DMS153 treated with DMSO at 0.1 percent for 48 hours (cell line): ENCODE data around the gene NR4A1.

Source experiments
- DNase-seq: peaks from one replicate; lab custom pipeline; 2025; ENCODE audit not compliant: unreplicated experiment; lab: John Stamatoyannopoulos, UW

Gene NR4A1

GRCh38 chr12:52050758-52051541, at the start of gene NR4A1:
Gene NR4A1 (plus strand): TSS chr12:52051442. CDS start chr12:52054329, 2,887 bp downstream.
- peak; percentile 75 for DNase-seq

DNA sequence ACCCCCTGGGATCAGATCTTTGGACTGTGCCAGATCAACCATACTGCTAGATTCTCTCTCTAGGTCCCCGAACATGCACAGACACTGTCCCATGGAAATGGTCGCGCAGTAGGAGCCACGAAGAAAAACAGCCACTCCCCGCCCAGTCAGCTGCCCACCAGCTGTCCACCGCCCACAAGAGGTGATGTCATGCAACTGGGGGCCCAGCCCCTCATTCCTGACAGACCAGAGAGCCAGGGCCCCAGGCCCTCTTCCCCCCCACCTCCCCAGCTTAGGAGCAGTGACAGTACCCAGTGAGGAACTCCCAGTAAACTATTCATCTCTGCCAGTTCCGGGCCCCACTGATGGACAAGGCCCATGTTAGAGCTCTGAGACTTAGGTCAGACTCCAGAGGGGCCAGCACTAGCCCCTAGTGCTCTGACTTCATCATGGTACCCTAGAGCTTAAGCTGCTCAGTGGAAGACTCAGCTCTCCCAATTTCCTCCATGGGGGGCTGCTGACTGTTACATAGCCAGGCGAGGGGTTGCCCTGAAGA, 48.2 kb upstream of the NR4A1 start:
- no peak for DNase-seq

DNA sequence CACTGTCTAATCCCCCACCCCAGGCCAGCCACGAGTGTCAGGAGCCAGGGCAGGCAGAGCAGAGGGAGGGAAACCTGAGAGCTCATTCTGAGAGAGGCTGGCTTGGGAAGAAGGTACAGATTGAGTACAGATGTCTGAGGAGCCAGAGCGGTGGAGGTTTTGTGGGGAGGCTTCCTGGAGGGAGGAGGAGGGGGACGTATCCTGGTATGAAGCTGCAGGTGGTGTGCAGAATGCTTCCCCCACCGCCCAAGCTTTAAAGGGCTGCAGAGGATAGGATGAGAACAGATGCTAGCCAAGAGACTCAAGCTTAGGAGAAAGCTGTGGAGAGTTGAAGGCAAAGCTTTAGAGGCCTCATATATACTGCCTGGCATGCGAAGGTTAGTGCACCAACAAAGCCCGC, 47.7 kb upstream of the NR4A1 start:
- DNase-seq, result no peak

DNA sequence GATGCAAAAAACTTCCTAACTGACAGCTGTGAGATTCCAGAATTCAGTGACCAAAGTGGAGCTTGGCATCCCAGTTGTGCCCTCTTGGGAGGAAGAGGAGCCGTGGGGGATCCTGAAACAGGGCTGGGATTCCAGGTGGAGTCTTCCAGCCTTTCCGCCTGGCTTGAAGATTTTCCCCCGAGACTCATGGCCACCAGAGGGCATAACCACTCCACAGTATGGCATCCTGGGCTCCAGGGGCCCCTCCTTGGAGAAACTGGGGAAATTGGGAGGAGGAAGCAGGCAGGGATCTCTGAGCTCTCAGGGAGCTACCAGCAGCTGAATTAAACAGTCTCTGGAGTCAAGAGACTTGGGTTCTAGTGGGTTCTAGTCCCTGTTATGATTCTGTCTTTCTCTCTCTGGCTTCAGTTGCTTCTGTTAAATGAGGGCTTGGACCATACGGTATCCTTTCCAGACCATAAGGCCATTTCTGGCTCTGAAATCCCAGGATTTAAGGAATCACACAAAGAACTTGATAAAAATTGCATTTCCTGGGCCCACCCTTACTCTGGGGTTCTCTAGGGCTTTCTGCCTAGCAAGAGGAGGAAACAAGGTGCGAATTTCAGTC, 47.1 kb upstream of the NR4A1 start:
- peak; percentile 57 for DNase-seq

DNA sequence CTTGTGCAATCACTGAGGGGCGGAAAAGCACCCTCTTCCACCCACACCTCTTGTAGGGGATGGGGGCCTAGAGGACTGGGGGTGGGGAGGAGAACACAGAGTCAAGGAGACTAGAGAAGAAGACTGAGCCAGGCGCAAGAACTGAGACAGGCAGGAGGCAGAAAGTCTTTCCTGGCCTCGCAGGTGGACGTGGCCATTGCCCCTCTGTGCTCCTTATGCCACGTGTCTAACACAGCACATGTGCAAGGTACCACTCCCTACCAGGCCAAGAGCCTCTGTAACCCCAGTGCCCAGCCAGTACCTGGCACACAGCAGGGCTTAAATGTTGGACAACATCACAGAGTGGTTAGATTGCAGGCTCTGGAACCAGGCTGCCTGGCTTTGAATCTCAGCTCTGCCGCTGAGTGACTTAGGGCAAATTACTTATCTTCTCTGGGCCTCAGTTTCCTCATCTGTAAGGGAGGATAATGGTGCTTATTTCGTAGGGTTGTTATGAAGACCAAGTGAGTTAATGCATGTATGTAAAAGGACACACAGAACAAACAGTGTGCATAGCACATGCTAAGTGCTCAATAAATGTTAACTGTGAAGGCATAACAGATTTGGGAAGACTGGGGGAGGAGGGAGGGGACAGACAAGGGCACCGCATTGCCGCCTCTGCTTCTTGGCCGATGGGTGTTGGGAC, 45.9 kb upstream of the NR4A1 start:
- DNase-seq, result no peak

GRCh38 chr12:52005903-52006703, 45.1 kb upstream of the NR4A1 start:
- DNase-seq, result no peak

DNA sequence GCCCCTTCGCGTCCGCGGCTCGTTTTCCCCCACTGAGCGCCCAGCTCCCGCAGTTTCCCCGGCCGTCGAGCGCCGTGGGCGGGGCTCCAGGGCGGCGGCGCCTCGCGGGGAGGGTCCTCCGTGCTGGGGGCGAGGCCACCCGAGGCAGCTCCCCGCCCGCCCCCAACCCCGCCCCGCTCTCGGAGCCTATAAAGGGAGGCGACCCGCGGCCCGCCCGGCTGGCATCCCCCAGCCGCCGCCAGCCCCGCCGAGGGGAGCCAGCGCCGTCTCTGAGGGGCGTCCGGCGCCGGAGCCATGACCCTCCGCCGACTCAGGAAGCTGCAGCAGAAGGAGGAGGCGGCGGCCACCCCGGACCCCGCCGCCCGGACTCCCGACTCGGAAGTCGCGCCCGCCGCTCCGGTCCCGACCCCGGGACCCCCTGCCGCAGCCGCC, 44.5 kb upstream of the NR4A1 start, which contains the start of gene TAMALIN:
TAMALIN (plus strand) TSS at position 221 of the 432 bp plus-strand sequence; CDS start at position 295, 74 bp downstream.
- no peak for DNase-seq

DNA sequence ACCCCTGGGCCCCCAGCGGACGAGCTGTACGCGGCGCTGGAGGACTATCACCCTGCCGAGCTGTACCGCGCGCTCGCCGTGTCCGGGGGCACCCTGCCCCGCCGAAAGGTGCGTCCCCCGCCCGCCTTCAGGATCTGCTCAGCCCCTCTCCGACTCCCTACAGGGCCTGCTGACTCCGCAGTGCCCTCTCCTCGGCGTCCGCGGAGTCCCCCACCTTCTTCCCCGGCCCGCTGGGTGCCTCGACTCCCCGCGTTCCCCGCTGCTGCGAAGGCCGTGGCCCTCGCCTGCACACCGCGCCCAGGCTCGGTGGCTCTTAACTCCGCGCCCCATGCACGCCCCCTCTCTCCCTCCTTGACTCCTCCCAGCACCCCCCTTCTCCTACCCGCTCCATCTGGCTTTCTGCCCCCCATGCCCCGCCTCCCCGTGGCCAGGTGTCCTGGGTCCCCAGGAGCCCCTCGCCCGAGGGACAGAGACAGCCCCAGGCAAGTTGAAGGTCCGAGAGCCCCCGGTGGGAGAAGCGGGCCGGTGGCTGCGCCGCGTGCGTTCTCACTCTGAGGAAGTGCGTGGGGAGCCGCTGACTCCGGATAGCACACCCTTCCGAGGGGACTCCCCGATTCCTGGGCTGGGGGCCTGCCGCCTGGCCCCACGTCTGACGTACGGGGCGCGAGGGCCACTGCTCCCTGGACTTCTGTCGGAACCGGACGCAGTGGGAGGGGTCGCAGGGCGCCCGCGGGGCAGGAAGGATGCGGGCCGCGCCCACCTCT, 43.9 kb upstream of the NR4A1 start:
- DNase-seq, result no peak

GRCh38 chr12:52007982-52008510, 43.2 kb upstream of the NR4A1 start:
- no peak for DNase-seq

- DNase-seq, result no peak
Observed at GRCh38 chr12:52009081-52009751, 42.0 kb upstream of the NR4A1 start.

GRCh38 chr12:52010152-52010622, 41.1 kb upstream of the NR4A1 start:
- no peak for DNase-seq

DNA sequence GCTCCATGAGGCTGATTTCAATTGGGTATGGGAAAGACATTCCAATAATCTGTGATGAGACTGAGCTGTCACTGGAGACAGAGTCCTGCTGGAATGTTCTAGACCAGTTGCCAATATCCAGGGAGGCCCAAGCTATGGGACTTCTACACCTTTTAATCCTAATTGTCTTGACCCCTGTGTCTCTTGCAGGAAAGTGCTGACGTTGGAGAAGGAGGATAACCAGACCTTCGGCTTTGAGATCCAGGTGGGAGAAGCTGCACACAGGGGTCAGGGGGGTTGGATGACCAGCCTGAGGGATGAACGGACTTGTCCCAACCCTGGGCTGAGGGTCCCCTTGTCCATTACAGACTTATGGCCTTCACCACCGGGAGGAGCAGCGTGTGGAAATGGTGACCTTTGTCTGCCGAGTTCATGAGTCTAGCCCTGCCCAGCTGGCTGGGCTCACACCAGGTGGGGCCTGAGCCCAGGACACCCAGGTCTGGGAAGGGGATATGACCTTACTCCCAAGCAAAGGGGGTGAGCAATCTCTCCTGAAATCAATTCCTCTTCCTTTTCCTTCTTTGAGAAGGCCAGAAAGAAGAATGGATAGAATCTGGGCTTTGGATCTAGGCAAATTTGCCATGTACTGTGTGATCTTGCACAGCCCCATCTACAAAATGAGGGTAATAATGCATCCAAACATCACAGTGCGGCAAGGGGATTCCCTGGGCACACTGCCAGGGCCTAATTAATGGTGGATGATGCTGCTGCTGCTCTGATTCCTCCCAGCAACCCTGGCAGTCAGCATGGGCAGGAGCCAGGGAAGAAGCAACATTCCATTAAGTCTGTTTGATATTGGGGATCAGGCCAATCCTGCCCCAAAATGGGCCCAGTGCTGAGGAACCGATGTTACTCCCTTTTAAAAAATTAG, 40.3 kb upstream of the NR4A1 start:
- no peak for DNase-seq

DNA sequence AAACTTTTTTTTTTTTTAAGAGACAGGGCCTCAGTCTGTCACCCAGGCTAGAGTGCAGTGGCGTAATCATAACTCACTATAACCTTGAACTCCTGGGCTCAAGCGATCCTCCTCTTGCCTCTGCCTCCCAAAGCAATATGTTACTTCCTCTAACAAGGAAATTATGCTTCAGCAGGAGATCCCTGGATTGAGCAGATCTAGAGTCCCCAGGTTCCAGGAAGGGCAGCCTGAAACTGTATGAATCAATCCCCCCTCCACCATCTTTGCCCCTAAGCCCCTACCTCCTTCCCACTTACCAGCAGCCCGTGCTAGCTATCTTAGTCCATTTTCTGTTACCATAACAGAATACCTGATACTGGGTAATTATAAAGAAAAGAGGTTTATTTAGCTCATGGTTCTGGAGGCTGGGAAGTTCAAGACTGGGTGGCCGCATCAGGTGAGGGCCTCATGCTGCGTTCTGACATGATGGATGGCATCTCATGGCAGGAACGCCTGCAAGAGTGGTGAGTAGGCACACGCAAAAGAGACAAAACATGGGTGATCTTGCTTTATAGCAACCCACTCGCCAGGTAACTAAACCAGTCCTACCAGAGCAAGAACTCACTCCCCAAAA, 39.5 kb upstream of the NR4A1 start:
- DNase-seq, result no peak

DNA sequence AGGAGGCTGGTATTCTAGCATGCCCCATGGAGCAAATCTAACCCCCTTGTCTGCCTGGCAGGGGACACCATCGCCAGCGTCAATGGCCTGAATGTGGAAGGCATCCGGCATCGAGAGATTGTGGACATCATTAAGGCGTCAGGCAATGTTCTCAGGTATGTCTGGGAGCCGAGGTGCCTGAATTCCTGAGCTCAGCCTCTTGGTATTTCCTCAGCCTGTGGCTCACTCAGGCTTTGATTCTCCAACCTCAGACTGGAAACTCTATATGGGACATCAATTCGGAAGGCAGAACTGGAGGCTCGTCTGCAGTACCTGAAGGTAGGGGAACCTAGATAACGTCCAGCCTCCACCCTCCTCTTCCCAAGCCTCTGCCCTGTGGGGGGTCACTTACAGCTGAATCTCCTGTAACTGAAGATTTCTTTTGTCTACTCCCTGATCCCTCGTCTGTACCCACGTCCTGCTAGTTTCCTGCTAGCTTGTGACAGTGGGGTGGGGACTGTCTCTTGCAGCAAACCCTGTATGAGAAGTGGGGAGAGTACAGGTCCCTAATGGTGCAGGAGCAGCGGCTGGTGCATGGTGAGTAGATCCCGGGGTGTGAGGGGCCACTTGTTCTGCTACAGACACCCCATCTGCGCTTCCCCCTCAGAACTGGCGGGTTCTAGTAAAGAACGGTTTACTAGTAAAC, 37.5 kb upstream of the NR4A1 start:
- DNase-seq, result no peak

DNA sequence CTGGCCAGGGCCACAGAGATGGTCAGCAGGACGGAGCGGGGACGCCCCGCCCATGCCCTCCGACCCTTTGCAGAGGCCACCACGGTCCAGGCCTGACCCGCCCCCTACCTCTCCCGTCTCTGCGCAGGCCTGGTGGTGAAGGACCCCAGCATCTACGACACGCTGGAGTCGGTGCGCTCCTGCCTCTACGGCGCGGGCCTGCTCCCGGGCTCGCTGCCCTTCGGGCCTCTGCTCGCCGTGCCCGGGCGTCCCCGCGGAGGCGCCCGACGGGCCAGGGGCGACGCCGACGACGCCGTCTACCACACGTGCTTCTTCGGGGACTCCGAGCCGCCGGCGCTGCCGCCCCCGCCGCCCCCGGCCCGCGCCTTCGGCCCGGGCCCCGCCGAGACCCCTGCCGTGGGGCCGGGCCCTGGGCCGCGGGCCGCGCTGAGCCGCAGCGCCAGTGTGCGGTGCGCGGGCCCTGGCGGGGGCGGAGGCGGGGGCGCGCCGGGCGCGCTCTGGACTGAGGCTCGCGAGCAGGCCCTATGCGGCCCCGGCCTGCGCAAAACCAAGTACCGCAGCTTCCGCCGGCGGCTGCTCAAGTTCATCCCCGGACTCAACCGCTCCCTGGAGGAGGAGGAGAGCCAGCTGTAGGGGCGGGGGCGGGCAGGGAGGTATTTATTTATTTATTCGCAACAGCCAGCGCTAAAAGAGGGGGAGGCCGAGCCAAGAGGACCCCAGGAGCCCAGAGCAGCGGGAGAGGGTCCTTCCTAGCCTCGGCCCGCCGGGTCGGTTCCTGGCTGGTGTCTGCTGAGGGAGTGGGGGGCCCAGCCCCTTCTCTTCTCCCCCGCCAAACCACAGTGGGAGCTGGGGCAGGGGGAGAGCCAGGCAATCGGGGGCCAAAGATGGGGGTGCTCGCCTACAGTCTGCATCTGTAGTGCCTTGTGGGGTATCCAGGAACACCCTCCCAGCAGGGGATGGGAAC, 36.4 kb upstream of the NR4A1 start:
- no peak for DNase-seq

- no peak for DNase-seq
Observed at GRCh38 chr12:52015532-52016041, 35.7 kb upstream of the NR4A1 start.
